Measurements from ENCODE around the gene AGPAT1. TPM values are rescaled to one million over a fixed set of nuclear protein-coding genes. Genes with fewer than 3 reads are reported as not detected.
A peak's percentile ranks its signal among the peaks of the same experiment; 100 is the strongest.
"Not testable (repeated sequence)": the region's sequence is repeated elsewhere in the genome, so short reads cannot be mapped to it uniquely, and the experiment has no call there.

Gene AGPAT1
- total RNA-seq, 1 donor from 2014 or later, result 11.9 TPM

- no peak for DNase-seq (ENCODE audit: low read depth in 2 of 2)
Measured at GRCh38 chr6:32149092-32149755, 26.7 kb downstream of the AGPAT1 start.

GRCh38 chr6:32148289-32149091 is 27.4 kb downstream of the AGPAT1 start:
- peak; percentile 65 for DNase-seq (ENCODE audit: low read depth in 2 of 2)

DNA sequence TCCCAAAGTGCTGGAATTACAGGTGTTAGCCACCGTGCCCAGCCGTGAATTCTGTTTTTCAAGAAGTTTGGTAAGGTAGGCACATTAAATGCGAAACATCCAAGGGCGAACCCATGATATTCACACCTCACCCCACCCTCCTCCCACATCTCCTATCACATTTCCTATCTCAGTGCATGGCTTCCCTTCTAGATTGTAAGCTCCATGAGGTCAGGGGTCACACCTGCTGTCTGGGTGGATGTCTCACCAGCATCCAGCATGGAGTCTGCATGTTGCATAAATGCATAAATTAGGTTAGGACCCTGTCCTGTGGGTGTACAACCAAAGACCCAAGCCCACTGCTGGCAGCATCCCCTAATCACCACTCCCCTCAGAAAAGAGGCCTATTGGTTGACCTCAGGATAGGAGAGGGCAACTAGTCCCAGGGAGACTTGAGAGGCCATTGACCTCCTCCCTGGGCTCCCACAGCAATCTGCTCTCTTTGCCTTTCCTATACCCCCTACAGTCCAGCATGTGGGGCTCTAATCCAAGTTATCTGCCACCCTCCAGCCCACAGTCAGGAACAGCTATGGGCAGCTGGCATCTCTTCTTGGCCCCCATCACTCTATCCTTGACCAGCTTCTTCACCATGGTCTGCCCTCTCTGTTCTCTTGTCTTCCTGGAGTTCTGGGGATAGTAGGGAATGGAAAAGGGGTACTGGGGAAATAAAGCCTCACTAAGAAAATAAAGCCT is 28.3 kb downstream of the AGPAT1 start:
- DNase-seq (ENCODE audit: low read depth in 2 of 2), result no peak

DNA sequence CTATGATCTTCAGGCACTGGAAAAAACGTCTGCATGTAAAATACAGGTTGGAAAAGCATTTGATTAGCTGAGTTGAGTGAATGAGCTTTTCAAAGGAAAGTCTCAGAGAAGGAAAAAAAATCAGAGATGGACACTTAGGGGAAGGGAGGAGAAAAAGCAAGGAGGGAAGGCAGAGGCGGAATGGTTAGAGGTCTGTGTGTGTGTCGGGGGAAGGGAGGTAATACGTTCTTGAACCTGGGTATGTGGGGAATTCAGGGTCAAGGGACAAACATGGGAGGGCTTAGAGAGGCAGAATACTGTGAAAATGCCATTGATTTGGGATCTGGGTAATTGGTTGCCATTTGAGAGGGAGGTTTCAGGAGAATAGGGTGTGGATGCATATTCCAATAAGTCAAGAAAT is 29.2 kb downstream of the AGPAT1 start:
- no peak for DNase-seq (ENCODE audit: low read depth in 2 of 2)

GRCh38 chr6:32146287-32146686 is 29.6 kb downstream of the AGPAT1 start:
- no peak for DNase-seq (ENCODE audit: low read depth in 2 of 2)

DNA sequence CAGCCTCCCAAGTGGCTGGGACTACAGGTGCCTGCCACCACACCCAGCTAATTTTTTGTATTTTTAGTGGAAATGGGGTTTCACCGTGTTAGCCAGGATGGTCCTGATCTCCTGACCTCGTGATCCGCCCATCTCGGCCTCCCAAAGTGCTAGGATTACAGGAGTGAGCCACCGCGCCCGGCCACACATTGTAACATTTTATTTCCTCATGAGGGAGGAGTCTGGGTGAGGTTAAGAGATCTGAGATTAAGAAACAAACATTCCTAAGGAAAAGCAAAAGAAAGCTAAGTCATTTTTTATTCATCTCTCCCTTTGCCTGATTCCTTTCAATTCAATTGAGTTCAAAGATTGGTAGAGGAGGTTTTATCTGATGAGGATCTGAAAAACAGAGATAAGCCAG is 31.6 kb downstream of the AGPAT1 start:
- not testable (repeated sequence) for DNase-seq (ENCODE audit: low read depth in 2 of 2)

DNA sequence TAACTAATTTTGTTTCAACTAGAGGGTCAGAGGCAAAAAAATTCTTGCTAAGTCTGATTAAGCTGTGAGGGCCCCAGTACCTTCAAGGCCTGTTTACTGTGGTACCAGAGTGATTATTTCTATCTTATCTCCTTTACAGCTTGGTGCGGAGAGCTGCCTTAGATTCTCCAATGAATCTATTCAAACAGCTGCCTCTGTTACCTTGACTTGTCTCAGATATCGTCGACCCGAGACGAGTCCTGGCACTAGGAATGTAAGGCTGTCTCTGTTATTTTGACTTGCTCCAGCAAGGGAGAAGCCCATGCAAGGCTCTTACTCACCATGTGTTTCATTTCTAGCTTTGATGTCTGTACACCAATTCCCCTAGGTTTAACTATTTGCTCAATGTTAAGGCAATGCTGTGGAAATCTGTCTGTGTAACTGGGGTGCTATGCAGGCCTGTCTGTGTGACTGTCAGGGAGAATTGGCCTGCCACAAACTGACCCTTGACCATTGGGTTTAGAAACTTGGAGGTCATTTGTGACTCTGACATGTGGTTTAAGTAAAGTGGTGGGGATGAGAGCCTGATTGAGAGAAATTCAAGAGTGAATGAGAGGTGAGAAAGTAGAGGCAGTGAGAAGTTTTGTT is 35.4 kb downstream of the AGPAT1 start:
- DNase-seq (ENCODE audit: low read depth in 2 of 2), result no peak

GRCh38 chr6:32139590-32139989 is 36.3 kb downstream of the AGPAT1 start:
- DNase-seq (ENCODE audit: low read depth in 2 of 2), result no peak

- no peak for DNase-seq (ENCODE audit: low read depth in 2 of 2)
Measured at GRCh38 chr6:32137454-32137853, 38.4 kb downstream of the AGPAT1 start.

DNA sequence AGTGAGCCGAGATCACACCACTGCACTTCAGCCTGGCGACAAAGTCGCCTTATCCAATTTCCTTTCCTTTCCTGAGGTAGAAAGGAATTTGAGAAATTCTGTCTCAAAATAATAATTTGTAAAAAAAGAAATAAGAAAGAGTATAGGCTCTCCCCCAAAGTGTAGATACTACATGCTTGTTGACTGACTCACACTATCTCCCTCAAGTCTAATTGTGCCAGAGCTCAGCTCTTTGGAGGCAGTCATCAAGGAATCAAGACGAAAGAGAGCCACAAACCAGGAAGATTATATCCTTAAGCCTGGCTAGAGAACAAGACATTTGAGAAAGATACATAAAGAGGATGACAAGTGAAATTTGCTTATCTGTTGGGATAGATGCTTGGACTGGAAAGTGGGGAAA is 42.1 kb downstream of the AGPAT1 start:
- no peak for DNase-seq (ENCODE audit: low read depth in 2 of 2)

- no peak for DNase-seq (ENCODE audit: low read depth in 2 of 2)
Measured at GRCh38 chr6:32132110-32132509, 43.8 kb downstream of the AGPAT1 start.

- DNase-seq (ENCODE audit: low read depth in 2 of 2), result no peak
Measured at GRCh38 chr6:32131439-32131948, 44.4 kb downstream of the AGPAT1 start.

DNA sequence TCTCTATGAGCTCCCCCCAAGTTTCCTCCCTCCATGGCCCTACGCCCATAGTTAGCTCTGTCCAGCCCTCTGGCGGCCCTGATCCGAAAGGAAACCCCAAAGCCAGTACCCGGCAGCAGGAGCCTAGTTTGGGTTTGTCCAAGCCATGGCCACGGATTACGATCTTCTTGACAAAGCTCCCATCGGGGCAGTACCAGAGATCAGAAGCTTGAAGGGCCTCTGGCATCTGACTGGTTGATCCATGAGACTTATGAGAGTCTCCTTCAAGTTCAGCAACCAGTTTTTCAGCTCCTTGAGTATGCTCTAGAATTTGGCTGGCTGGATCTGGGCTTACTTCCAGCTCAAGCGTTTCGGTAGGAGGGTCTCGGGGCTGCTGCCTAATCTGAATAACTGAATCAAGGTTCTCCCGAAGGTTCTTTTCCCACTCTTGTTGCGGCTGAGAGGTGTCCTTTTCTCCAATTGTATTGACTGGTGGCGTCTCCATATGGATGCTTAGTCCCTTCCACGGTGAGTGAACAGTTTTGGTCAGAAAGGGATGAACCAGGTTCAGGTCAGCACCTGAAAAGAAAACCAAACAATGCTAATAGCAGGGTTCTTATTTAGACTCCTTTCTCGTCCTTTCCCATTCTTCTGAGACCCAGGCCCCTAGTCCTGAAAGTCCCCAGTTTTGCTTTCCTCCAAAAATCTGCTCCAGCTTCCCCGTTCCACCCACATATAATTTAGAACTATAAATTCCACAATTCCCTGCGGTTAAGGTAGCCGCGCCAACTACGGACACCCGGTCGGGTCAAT is 46.4 kb downstream of the AGPAT1 start:
- DNase-seq (ENCODE audit: low read depth in 2 of 2), result no peak

DNA sequence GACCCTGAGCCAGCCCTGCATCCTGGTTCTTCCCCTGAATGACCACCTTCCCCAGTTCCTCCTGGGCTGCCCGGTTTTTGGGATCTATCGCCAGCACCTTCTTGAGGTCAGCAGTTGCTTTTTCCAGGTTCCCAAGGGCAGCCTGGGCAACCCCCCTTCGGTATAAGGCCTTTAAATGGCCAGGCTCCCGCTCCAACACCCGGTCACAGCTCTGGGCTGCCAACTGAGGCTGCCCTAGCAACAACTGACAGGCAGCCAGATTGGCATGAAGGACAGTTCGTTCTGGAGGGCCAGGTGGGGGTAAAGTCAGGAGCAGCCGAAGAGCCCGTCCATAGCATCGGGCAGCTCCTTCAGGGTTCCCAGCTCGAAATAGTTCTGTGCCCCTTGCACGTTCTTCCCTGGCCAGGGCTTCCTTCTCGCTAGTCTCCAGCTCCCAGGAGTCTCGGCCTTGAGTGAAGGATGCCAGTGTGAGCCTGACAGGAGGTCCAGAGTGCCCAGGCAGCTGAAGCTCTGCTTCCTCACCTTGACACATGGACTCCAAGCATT is 47.1 kb downstream of the AGPAT1 start:
- DNase-seq (ENCODE audit: low read depth in 2 of 2), result no peak

- DNase-seq (ENCODE audit: low read depth in 2 of 2), result peak; percentile 100
Measured at GRCh38 chr6:32127717-32128592, 47.9 kb downstream of the AGPAT1 start, which contains the start of gene ATF6B. ATF6B (minus strand) TSS chr6:32128246; CDS start chr6:32128207, 39 bp downstream.

GRCh38 chr6:32127409-32127716 is 48.5 kb downstream of the AGPAT1 start:
- DNase-seq (ENCODE audit: low read depth in 2 of 2), result no peak

- no peak for DNase-seq (ENCODE audit: low read depth in 2 of 2)
Measured at GRCh38 chr6:32126880-32127279, 49.0 kb downstream of the AGPAT1 start.

- DNase-seq (ENCODE audit: low read depth in 2 of 2), result no peak
Measured at GRCh38 chr6:32123681-32124080, 52.2 kb downstream of the AGPAT1 start.

- no peak for DNase-seq (ENCODE audit: low read depth in 2 of 2)
Measured at GRCh38 chr6:32120573-32121059, 55.3 kb downstream of the AGPAT1 start.

Data from lung microvascular endothelial cell (primary cell).